Stimulated activated CD8-positive, alpha-beta memory T cell treated with anti-CD3 and anti-CD28 coated beads, Interleukin-7, amount 100 ng/mL, for 1 hour (primary cell): ENCODE measurements around the gene BICC1.

ENCODE experiments used
- DNase-seq, 2 donors: peaks; one replicate each; pipeline ENCODE4 v3.0.0-alpha.2; 2020; ENCODE audit warnings: low read depth in 2 of 2

BICC1 gene

GRCh38 chr10:58599927-58600553 is 87.4 kb downstream of the BICC1 start:
- DNase-seq = no peak

GRCh38 chr10:58608351-58608750 is 95.7 kb downstream of the BICC1 start:
- no peak for DNase-seq

GRCh38 chr10:58608826-58609531 is 96.3 kb downstream of the BICC1 start:
- DNase-seq = no peak

- DNase-seq = no peak
These were observed 97.0 kb downstream of the BICC1 start for GRCh38 chr10:58609532-58610150.

- no peak for DNase-seq
These were observed 102.7 kb downstream of the BICC1 start for GRCh38 chr10:58615237-58615935.

- no peak for DNase-seq
These were observed 105.5 kb downstream of the BICC1 start for GRCh38 chr10:58618158-58618676.

GRCh38 chr10:58621379-58622077 is 108.9 kb downstream of the BICC1 start:
- DNase-seq = no peak

GRCh38 chr10:58622246-58622645 is 109.6 kb downstream of the BICC1 start:
- no peak for DNase-seq

- DNase-seq = no peak
These were observed 112.4 kb downstream of the BICC1 start for GRCh38 chr10:58625070-58625469.

- DNase-seq = no peak
These were observed 114.7 kb downstream of the BICC1 start for GRCh38 chr10:58627392-58627791.

GRCh38 chr10:58631715-58632114 is 119.0 kb downstream of the BICC1 start:
- no peak for DNase-seq

GRCh38 chr10:58632216-58632615 is 119.5 kb downstream of the BICC1 start:
- DNase-seq = no peak

- DNase-seq = no peak
These were observed 124.7 kb downstream of the BICC1 start for GRCh38 chr10:58637352-58637751.

GRCh38 chr10:58638388-58638787 is 125.7 kb downstream of the BICC1 start:
- no peak for DNase-seq

GRCh38 chr10:58641095-58641531 is 128.4 kb downstream of the BICC1 start:
- no peak for DNase-seq

- DNase-seq = no peak
These were observed 129.0 kb downstream of the BICC1 start for GRCh38 chr10:58641708-58642107.

GRCh38 chr10:58642283-58642682 is 129.6 kb downstream of the BICC1 start:
- no peak for DNase-seq

GRCh38 chr10:58642916-58643428 is 130.3 kb downstream of the BICC1 start:
- no peak for DNase-seq

- DNase-seq = no peak
These were observed 131.6 kb downstream of the BICC1 start for GRCh38 chr10:58644311-58644710.

- DNase-seq = no peak
These were observed 132.9 kb downstream of the BICC1 start for GRCh38 chr10:58645416-58646146.
